GM19099 (cell line): ENCODE measurements around the gene SETD1B.

Experiments
- POLR2A ChIP-seq: IDR thresholded peaks from 3 replicates; pipeline ENCODE4 v1.6.1; 2011; ENCODE audit warnings: low read depth; ENCODE audit not compliant: insufficient read length; ENCODE audit errors: extremely low read depth

Gene SETD1B

GRCh38 chr12:121831571-121832245 lies 27.9 kb downstream of the SETD1B start:
- TF ChIP-seq POLR2A = no peak

GRCh38 chr12:121837680-121838079 lies 33.9 kb downstream of the SETD1B start:
- no peak for TF ChIP-seq POLR2A

- no peak for TF ChIP-seq POLR2A
These were observed 34.3 kb downstream of the SETD1B start for GRCh38 chr12:121838126-121838525.

- peak; percentile 70 for TF ChIP-seq POLR2A
These were observed 35.5 kb downstream of the SETD1B start for GRCh38 chr12:121839106-121839992.

- no peak for TF ChIP-seq POLR2A
These were observed 36.4 kb downstream of the SETD1B start for GRCh38 chr12:121839993-121840761.

- no peak for TF ChIP-seq POLR2A
These were observed 39.6 kb downstream of the SETD1B start for GRCh38 chr12:121843236-121843982.

- no peak for TF ChIP-seq POLR2A
These were observed 41.9 kb downstream of the SETD1B start for GRCh38 chr12:121845701-121846100.

- no peak for TF ChIP-seq POLR2A
These were observed 45.4 kb downstream of the SETD1B start for GRCh38 chr12:121849211-121849610.

- no peak for TF ChIP-seq POLR2A
These were observed 45.9 kb downstream of the SETD1B start for GRCh38 chr12:121849665-121850064.

GRCh38 chr12:121857322-121858246 lies 53.8 kb downstream of the SETD1B start:
- no peak for TF ChIP-seq POLR2A

- no peak for TF ChIP-seq POLR2A
These were observed 54.5 kb downstream of the SETD1B start for GRCh38 chr12:121858318-121858661.

GRCh38 chr12:121858662-121859572 lies 55.1 kb downstream of the SETD1B start, which contains the start of gene HPD:
Gene HPD (minus strand): TSS chr12:121858859. CDS start chr12:121858823, 36 bp downstream.
- TF ChIP-seq POLR2A = no peak

- TF ChIP-seq POLR2A = no peak
These were observed 56.4 kb downstream of the SETD1B start for GRCh38 chr12:121860257-121860656.
